ENCODE results near the gene KRTAP20-2.

Gene KRTAP20-2

GRCh38 chr21:30676737-30677136 is 41.7 kb downstream of the KRTAP20-2 start:
- DNase-seq, result no peak

- no peak for DNase-seq
Measured at GRCh38 chr21:30680586-30680985, 45.6 kb downstream of the KRTAP20-2 start.

- no peak for DNase-seq
Measured at GRCh38 chr21:30684506-30684905, 49.5 kb downstream of the KRTAP20-2 start.

Data from GF-D8 (cell line).